ENCODE results near the gene TEC.

Gene TEC

DNA sequence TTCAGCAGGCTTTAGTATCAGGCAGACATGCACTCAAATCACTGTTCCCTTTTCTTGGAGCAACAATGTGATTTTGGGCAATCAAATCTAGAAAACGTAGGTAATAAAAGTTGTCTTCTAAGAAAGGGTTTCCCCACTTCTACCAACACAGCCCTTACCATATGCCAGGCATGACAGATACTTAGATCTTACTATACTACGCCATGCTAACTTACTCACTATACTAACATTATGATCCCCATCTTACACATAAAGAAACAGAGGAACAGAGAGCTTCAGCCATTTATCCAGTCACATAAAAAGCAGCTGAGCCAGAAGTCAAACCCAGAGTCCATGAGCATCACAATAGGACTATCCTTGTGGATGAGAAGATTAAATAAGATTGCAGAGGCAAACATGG lies 144.8 kb downstream of the TEC start:
- H3K27ac ChIP-seq (ENCODE audit: low read length): no peak overlapping the region
- H3K27me3 ChIP-seq (ENCODE audit: control insufficient read depth in 1 of 2, insufficient read depth in 2 of 2, low read length in 2 of 2): no peaks in the 10 kb centered on the region
- no peaks in the 10 kb centered on the region for H3K36me3 ChIP-seq (ENCODE audit: control insufficient read depth in 2 of 2, insufficient read depth in 2 of 2, low read length in 2 of 2)
- H3K4me3 ChIP-seq (ENCODE audit: low read length in 2 of 2): no peak overlapping the region
- H3K9ac ChIP-seq (ENCODE audit: low read length in 2 of 2): no peak overlapping the region
- no peaks in the 10 kb centered on the region for H3K9me3 ChIP-seq (ENCODE audit: control insufficient read depth in 2 of 2, low read length in 2 of 2)
- H3K4me1 ChIP-seq (ENCODE audit: control insufficient read depth, insufficient read depth, low read length): peaks cover 5% of the 10 kb centered on the region

DNA sequence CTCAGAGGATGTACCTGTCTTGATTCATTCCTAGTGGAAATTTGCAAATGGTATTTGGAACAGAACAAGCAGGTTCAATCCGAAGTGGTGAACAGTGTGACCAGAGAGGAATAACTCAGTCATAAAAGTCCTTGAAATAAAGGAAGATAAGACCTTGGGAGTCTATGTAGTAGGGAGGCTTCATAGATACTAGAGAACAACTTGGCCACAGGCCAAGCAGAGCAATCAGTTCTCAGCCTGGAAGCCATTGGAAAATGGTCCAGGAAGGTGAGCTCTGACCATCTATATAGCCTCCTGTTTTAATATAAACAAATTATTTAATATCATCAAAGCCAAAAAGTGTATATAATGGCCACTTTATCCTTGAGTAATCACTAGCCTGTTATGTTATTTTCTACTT lies 146.9 kb downstream of the TEC start:
- Histone ChIP-seq H3K36me3 (ENCODE audit: control insufficient read depth in 2 of 2, insufficient read depth in 2 of 2, low read length in 2 of 2) (no peaks in the 10 kb centered on the region), H3K27me3 (ENCODE audit: control insufficient read depth in 1 of 2, insufficient read depth in 2 of 2, low read length in 2 of 2) (peaks cover 0 to 2% of the 10 kb centered on the region in 2 donors), H3K27ac (ENCODE audit: low read length) (no peak overlapping the region), H3K9me3 (ENCODE audit: control insufficient read depth in 2 of 2, low read length in 2 of 2) (no peaks in the 10 kb centered on the region), H3K4me3 (ENCODE audit: low read length in 2 of 2) (no peak overlapping the region), H3K4me1 (ENCODE audit: control insufficient read depth, insufficient read depth, low read length) (peaks cover 1% of the 10 kb centered on the region), H3K9ac (ENCODE audit: low read length in 2 of 2) (no peak overlapping the region)

DNA sequence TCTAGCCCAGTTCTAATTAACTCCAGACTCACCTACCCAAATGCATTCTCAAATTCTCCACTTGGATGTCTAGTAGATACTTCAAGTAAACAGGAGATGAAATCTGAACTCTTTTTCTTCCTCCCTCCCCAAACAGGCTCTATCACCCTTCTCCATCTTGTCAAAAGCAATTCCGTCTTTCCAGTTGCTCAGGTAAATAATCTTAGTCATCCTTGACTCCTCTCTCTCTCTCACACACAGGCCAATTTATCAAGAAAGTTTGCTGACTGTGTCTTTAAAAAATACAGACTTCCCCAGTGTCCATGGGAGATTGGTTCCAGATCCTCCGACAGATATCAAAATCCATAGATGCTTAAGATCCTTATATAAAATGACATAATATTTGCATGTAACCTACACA lies 148.5 kb downstream of the TEC start:
- no peaks in the 10 kb centered on the region for H3K36me3 ChIP-seq (ENCODE audit: control insufficient read depth in 2 of 2, insufficient read depth in 2 of 2, low read length in 2 of 2)
- H3K27ac ChIP-seq (ENCODE audit: low read length): no peak overlapping the region
- no peak overlapping the region for H3K4me3 ChIP-seq (ENCODE audit: low read length in 2 of 2)
- peaks cover 0 to 2% of the 10 kb centered on the region in 2 donors for H3K27me3 ChIP-seq (ENCODE audit: control insufficient read depth in 1 of 2, insufficient read depth in 2 of 2, low read length in 2 of 2)
- H3K9me3 ChIP-seq (ENCODE audit: control insufficient read depth in 2 of 2, low read length in 2 of 2): no peaks in the 10 kb centered on the region
- H3K4me1 ChIP-seq (ENCODE audit: control insufficient read depth, insufficient read depth, low read length): no peaks in the 10 kb centered on the region
- H3K9ac ChIP-seq (ENCODE audit: low read length in 2 of 2): no peak overlapping the region

DNA sequence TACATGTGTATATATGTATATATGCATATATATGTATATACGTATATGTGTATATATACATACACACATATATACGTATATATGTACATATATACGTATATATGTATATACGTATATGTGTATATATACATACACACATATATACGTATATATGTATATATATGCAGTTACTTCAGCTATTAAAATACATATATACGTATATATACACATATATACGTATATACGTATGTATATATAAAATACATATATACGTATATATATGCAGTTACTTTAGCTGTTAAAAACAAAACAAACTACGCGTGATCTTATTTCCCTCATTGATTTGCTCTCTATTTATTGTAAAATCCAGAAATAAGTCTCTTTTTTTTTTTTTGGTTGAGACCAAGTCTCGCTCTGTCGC lies 149.5 kb downstream of the TEC start:
- Histone ChIP-seq H3K27me3 (ENCODE audit: control insufficient read depth in 1 of 2, insufficient read depth in 2 of 2, low read length in 2 of 2) (peaks cover 0 to 2% of the 10 kb centered on the region in 2 donors), H3K36me3 (ENCODE audit: control insufficient read depth in 2 of 2, insufficient read depth in 2 of 2, low read length in 2 of 2) (no peaks in the 10 kb centered on the region), H3K4me1 (ENCODE audit: control insufficient read depth, insufficient read depth, low read length) (no peaks in the 10 kb centered on the region)

DNA sequence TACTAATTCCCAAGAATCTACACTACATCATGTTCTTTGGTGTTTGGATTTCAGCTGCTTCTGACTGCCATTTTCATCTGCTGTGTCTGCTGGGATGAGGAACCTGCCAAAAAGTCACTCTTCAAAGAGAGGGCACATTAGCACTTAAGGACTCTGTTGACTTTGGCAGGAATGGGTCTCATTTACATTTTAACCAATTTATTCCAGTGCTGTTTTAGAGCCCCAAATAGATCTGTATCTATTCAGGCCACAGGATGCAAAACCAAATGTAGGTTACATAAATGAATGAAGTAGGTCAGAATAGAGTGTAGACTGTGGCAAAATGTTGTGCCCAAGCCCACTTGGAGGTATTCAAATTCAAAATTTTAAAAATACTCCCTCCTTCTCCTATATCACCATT lies 150.0 kb downstream of the TEC start:
- Histone ChIP-seq H3K27me3 (ENCODE audit: control insufficient read depth in 1 of 2, insufficient read depth in 2 of 2, low read length in 2 of 2) (peaks cover 0 to 2% of the 10 kb centered on the region in 2 donors), H3K27ac (ENCODE audit: low read length) (no peak overlapping the region), H3K36me3 (ENCODE audit: control insufficient read depth in 2 of 2, insufficient read depth in 2 of 2, low read length in 2 of 2) (no peaks in the 10 kb centered on the region), H3K4me1 (ENCODE audit: control insufficient read depth, insufficient read depth, low read length) (no peaks in the 10 kb centered on the region), H3K9me3 (ENCODE audit: control insufficient read depth in 2 of 2, low read length in 2 of 2) (no peaks in the 10 kb centered on the region), H3K4me3 (ENCODE audit: low read length in 2 of 2) (no peak overlapping the region), H3K9ac (ENCODE audit: low read length in 2 of 2) (no peak overlapping the region)

More for the DNA sequence above, 149.5 kb downstream of the TEC start:
- Histone ChIP-seq H3K9ac (ENCODE audit: low read length in 2 of 2) (no peak overlapping the region), H3K27ac (ENCODE audit: low read length) (no peak overlapping the region), H3K9me3 (ENCODE audit: control insufficient read depth in 2 of 2, low read length in 2 of 2) (no peaks in the 10 kb centered on the region), H3K4me3 (ENCODE audit: low read length in 2 of 2) (no peak overlapping the region)

DNA sequence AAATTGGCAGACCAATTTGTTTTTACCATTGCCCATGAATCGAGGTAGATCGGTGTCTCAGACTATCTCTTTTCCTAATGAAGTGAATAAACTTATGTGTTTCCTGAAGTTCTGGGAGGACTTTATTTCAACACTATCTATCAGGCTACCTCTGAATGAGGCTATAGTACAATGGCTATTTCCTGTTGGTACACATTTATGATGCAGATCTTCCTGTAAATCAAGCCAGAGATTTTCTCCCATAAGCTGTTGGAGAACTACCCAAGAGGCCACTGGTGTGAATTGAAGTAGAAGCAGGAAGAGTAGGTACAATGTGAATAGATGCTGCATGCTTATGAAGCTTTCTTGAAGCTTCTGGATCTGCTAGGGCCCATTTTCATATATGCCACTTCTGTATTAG lies 151.6 kb downstream of the TEC start:
- no peaks in the 10 kb centered on the region for H3K36me3 ChIP-seq (ENCODE audit: control insufficient read depth in 2 of 2, insufficient read depth in 2 of 2, low read length in 2 of 2)
- peaks cover 0 to 2% of the 10 kb centered on the region in 2 donors for H3K27me3 ChIP-seq (ENCODE audit: control insufficient read depth in 1 of 2, insufficient read depth in 2 of 2, low read length in 2 of 2)
- H3K27ac ChIP-seq (ENCODE audit: low read length): no peak overlapping the region
- H3K9ac ChIP-seq (ENCODE audit: low read length in 2 of 2): no peak overlapping the region
- no peaks in the 10 kb centered on the region for H3K9me3 ChIP-seq (ENCODE audit: control insufficient read depth in 2 of 2, low read length in 2 of 2)
- H3K4me3 ChIP-seq (ENCODE audit: low read length in 2 of 2): no peak overlapping the region
- no peaks in the 10 kb centered on the region for H3K4me1 ChIP-seq (ENCODE audit: control insufficient read depth, insufficient read depth, low read length)

DNA sequence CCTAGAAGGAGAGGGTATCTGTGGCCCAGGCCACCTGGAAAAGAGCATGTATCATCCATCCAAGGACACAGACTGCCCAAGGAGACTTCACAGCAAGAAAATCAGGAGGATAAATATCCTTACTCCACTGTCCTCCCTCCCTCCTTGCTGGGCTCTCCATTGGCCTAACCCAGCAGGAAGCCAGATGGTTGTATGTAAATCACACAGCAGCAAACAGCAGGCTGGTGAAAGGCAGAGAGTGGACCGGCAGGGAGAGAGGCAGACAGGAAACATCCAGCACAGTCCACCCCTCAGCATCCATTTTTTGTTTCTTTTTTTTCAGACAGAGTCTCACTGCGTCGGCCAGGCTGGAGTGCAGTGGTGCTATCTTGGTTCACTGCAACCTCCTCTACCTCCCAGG lies 153.1 kb downstream of the TEC start:
- Histone ChIP-seq H3K27me3 (ENCODE audit: control insufficient read depth in 1 of 2, insufficient read depth in 2 of 2, low read length in 2 of 2) (peaks cover 0 to 2% of the 10 kb centered on the region in 2 donors), H3K4me1 (ENCODE audit: control insufficient read depth, insufficient read depth, low read length) (no peaks in the 10 kb centered on the region), H3K4me3 (ENCODE audit: low read length in 2 of 2) (no peak overlapping the region), H3K36me3 (ENCODE audit: control insufficient read depth in 2 of 2, insufficient read depth in 2 of 2, low read length in 2 of 2) (no peaks in the 10 kb centered on the region), H3K27ac (ENCODE audit: low read length) (no peak overlapping the region), H3K9me3 (ENCODE audit: control insufficient read depth in 2 of 2, low read length in 2 of 2) (no peaks in the 10 kb centered on the region), H3K9ac (ENCODE audit: low read length in 2 of 2) (no peak overlapping the region)

DNA sequence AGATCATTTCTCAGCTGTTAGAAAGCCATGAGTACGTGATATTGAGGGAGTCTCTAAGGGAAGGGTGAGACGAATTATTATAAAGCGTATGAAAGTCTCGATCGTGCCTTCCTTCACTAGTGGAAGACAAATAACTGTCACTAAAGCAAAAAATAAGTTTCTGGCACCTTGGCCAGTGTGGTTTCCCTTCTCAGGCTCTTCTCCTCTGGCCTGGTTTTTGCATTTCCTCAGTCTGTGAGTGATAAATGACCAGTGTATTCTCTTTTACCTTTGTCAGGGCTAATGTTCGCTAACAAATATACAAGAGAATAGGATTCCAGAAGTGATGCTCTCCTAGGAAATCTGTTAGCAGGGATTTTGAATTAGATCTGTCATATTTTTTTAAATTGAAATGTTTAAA lies 155.2 kb downstream of the TEC start:
- no peak overlapping the region for H3K27ac ChIP-seq (ENCODE audit: low read length)
- no peak overlapping the region for H3K4me3 ChIP-seq (ENCODE audit: low read length in 2 of 2)
- no peak overlapping the region for H3K9ac ChIP-seq (ENCODE audit: low read length in 2 of 2)
- H3K9me3 ChIP-seq (ENCODE audit: control insufficient read depth in 2 of 2, low read length in 2 of 2): no peaks in the 10 kb centered on the region
- H3K27me3 ChIP-seq (ENCODE audit: control insufficient read depth in 1 of 2, insufficient read depth in 2 of 2, low read length in 2 of 2): no peaks in the 10 kb centered on the region
- no peaks in the 10 kb centered on the region for H3K36me3 ChIP-seq (ENCODE audit: control insufficient read depth in 2 of 2, insufficient read depth in 2 of 2, low read length in 2 of 2)
- no peaks in the 10 kb centered on the region for H3K4me1 ChIP-seq (ENCODE audit: control insufficient read depth, insufficient read depth, low read length)

DNA sequence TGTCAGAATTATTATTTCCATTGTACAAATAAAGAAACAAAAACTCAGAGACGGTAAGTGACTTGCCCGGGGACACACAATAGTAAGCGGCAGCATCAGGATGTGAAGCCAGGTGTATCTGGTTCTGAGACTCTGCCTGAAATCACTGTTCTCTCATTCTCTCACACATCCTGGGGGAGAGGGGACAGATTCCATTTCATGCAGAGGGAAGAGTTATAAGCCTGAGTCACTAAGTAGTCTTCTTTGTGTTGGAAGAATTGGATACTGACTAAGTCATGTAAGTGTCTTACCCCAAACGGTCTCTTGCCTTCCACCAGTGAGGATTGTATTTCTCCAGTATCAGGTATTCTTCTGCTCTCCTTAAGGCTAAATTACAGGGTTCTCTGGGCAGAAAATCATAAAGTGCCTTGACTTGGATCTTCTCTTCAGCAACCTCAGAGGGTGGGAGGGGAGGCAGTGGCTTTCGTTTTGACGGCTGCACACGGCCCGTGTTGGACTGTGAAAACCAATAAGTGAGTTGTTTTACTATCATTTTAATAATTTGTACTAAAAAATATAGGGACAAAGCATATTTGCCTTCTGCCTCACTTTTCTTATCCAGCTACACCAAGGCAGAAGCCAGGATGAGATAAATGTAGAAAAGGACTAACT lies 157.5 kb downstream of the TEC start:
- Histone ChIP-seq H3K4me3 (ENCODE audit: low read length in 2 of 2) (no peak overlapping the region), H3K9ac (ENCODE audit: low read length in 2 of 2) (no peak overlapping the region), H3K4me1 (ENCODE audit: control insufficient read depth, insufficient read depth, low read length) (no peaks in the 10 kb centered on the region), H3K27ac (ENCODE audit: low read length) (no peak overlapping the region), H3K36me3 (ENCODE audit: control insufficient read depth in 2 of 2, insufficient read depth in 2 of 2, low read length in 2 of 2) (no peaks in the 10 kb centered on the region), H3K9me3 (ENCODE audit: control insufficient read depth in 2 of 2, low read length in 2 of 2) (no peaks in the 10 kb centered on the region), H3K27me3 (ENCODE audit: control insufficient read depth in 1 of 2, insufficient read depth in 2 of 2, low read length in 2 of 2) (no peaks in the 10 kb centered on the region)

DNA sequence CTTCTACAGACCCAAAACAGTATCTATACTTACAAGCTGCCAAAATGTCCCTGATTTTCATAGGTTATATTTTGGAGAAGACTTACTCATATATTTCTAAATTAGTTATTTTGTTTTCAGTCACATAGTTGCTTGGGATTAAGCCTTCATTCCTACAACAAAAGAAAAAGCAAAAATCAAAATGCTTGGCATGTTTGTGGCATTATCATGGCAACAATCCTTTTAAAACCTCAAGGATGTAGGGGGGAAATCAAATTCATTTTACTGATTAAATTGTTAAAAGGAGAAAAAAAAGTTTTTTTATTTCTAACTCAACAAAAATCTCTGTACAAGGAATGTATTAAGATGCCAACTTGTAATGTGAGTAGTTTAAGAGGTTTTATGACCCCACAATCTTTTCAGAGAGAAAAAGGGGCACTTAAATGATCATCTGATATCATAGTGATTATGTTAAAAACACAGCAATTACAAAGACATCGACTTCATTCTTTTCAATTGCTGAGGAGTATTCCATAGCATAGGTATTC lies 159.1 kb downstream of the TEC start:
- Histone ChIP-seq H3K4me1 (ENCODE audit: control insufficient read depth, insufficient read depth, low read length) (no peaks in the 10 kb centered on the region), H3K9me3 (ENCODE audit: control insufficient read depth in 2 of 2, low read length in 2 of 2) (no peaks in the 10 kb centered on the region), H3K9ac (ENCODE audit: low read length in 2 of 2) (no peak overlapping the region), H3K36me3 (ENCODE audit: control insufficient read depth in 2 of 2, insufficient read depth in 2 of 2, low read length in 2 of 2) (no peaks in the 10 kb centered on the region), H3K27me3 (ENCODE audit: control insufficient read depth in 1 of 2, insufficient read depth in 2 of 2, low read length in 2 of 2) (no peaks in the 10 kb centered on the region), H3K27ac (ENCODE audit: low read length) (no peak overlapping the region), H3K4me3 (ENCODE audit: low read length in 2 of 2) (no peak overlapping the region)

DNA sequence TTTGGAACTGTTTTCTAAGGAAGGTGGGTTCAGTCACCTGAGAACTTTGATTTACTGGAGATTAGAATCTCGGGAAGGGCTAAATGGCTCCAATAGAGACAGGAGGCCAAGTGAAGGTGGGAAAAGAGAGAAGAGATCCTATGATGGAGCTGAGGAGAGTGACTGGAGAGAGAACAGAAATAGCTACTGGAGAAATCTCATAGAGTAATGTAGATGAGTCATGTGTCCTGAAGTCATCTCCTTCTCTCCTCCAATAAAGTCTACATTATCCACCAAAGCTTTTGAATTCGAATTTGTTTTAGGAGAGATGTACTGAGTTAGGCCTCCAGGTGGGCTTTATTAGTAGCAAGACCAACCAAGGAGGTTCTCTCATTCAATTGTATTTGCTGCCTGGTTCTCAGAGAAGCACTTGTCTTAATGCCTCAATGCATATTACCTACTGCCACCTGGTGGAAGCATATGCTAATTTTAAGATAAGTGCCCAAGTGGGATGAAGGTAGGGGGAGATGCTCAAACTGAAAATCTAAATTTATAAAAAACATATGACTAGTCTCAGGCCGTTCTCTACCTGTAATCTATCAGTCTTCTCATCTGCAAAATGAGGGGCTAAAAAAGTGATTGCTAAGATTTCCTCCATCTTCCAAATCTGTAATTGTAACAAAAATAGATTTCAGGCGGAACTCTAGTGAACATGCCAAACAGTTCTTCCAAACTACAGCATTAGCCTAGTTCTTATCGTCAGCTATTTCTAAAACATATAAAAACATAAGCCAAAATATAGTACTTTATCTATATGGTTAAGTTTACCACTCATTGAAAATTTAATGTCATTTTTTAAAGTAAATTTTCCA lies 160.0 kb downstream of the TEC start:
- Histone ChIP-seq H3K9ac (ENCODE audit: low read length in 2 of 2) (no peak overlapping the region), H3K36me3 (ENCODE audit: control insufficient read depth in 2 of 2, insufficient read depth in 2 of 2, low read length in 2 of 2) (no peaks in the 10 kb centered on the region), H3K4me1 (ENCODE audit: control insufficient read depth, insufficient read depth, low read length) (no peaks in the 10 kb centered on the region), H3K4me3 (ENCODE audit: low read length in 2 of 2) (no peak overlapping the region), H3K27me3 (ENCODE audit: control insufficient read depth in 1 of 2, insufficient read depth in 2 of 2, low read length in 2 of 2) (no peaks in the 10 kb centered on the region), H3K27ac (ENCODE audit: low read length) (no peak overlapping the region), H3K9me3 (ENCODE audit: control insufficient read depth in 2 of 2, low read length in 2 of 2) (no peaks in the 10 kb centered on the region)

Data from stomach smooth muscle (tissue), 2 donors.